Mucosa of descending colon (tissue), 3 donors: ENCODE results near the gene GPC3. TPM values are rescaled to one million over a fixed set of nuclear protein-coding genes. Genes with fewer than 3 reads are reported as not detected.

Source experiments
- ATAC-seq: fragments of 200-7000 bp; cut with Tn5 transposase; one replicate; pipeline ENCODE4 v1.9.1; 2020; ENCODE audit warnings: mild to moderate bottlenecking, moderate library complexity
- DNase-seq, 3 donors: peaks; one replicate each; pipeline ENCODE4 v3.0.0-alpha.2; 2020
- H3K36me3 ChIP-seq: fragments of 200-600 bp; one replicate; pipeline ENCODE4 v1.8.0; 2021; ENCODE audit warnings: low read depth, mild to moderate bottlenecking
- H3K4me1 ChIP-seq: fragments of 200-600 bp; one replicate; pipeline ENCODE4 v1.8.0; 2021; ENCODE audit warnings: low read depth, mild to moderate bottlenecking
- H3K4me3 ChIP-seq: fragments of 200-600 bp; one replicate; pipeline ENCODE4 v1.8.0; 2021; ENCODE audit warnings: mild to moderate bottlenecking
- H3K9me3 ChIP-seq: fragments of 200-600 bp; one replicate; pipeline ENCODE4 v1.8.0; 2021; ENCODE audit warnings: mild to moderate bottlenecking
- intact Hi-C, 2 donors: fragments of 100-400 bp; cut with DNase I in 1 of 2; cut with micrococcal nuclease in 1 of 2; formaldehyde crosslinking; loops; one replicate each; pipeline versions ENCODE4 v1.11.0 to v1.11.1; 2022; cut with DNase I, micrococcal nuclease
- total RNA-seq, 3 donors: library from RNA; stranded (reverse); fragmentation: NEBNext Ultra II Directional in 2 of 3; extraction: Animal tissue kit (Norgen Biotek cat#: 25700) in 2 of 3; gene quantifications; one replicate each; pipeline versions ENCODE4 v1.2.1 to v1.2.4, GENCODE V29; 2021 to 2023
- TF ChIP-seq, protein P1 (sequence below): fragments of 200-600 bp; IDR thresholded peaks from one replicate; pipeline ENCODE4 v1.8.0; 2022; ENCODE audit warnings: antibody characterized with exemption, mild to moderate bottlenecking
- donor health status: DM: no; HTN: no; CAD: no; lungs with moderate emphysema.
- donor health status: DM: no; HTN: no; CAD: no.
- donor health status: DM: no; HTN: yes; CAD: no.

Gene GPC3
- total RNA-seq, 3 donors from 2014 or later: 0.55 to 2.8 (median 2.1) TPM

DNA sequence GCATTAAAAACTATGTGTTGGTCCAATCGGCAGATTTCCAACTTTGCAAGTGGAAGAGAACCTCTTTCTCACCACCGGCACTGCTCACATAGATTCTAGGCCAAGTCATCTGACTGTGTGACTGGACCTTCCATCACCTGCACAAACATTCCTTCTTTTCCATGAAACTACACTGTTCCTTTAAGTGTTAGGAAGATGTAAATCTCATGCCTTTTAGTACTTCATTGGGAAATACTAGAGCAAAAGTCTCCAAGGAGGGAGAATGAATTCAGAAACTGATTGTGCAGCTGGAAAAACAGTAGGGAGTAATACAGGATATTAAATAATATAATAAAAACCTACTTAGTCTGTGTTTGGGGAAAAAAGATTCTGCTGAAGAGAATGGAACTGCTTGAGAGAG lies 238.2 kb downstream of the GPC3 start:
- TF ChIP-seq, protein P1, sequence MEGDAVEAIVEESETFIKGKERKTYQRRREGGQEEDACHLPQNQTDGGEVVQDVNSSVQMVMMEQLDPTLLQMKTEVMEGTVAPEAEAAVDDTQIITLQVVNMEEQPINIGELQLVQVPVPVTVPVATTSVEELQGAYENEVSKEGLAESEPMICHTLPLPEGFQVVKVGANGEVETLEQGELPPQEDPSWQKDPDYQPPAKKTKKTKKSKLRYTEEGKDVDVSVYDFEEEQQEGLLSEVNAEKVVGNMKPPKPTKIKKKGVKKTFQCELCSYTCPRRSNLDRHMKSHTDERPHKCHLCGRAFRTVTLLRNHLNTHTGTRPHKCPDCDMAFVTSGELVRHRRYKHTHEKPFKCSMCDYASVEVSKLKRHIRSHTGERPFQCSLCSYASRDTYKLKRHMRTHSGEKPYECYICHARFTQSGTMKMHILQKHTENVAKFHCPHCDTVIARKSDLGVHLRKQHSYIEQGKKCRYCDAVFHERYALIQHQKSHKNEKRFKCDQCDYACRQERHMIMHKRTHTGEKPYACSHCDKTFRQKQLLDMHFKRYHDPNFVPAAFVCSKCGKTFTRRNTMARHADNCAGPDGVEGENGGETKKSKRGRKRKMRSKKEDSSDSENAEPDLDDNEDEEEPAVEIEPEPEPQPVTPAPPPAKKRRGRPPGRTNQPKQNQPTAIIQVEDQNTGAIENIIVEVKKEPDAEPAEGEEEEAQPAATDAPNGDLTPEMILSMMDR: no peak
- no peaks in the 10 kb centered on the region for H3K4me1 ChIP-seq
- no peaks in the 10 kb centered on the region for H3K9me3 ChIP-seq
- no peaks in the 10 kb centered on the region for H3K36me3 ChIP-seq
- no peak for DNase-seq
- intact Hi-C loops: no loop called here
- no peak for ATAC-seq
- no peak overlapping the region for H3K4me3 ChIP-seq

DNA sequence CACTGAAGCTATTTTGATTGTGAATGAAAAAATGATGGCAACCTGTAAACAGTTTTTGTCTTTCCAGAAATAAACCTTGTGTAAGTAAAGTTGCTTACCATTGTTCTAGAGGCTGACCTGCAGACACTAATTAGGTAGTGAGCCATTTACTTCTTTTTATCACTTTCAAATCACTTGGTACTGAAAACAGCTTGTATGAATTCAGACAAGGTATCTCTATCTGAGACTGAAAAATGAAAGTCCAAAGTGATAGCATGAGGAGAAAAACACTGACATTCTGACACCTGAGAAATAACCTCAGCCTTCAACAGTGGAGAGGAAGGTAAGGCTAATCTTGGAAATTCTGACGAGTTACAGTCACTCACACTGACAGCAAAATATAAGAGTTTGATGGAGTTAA lies 238.8 kb downstream of the GPC3 start:
- Histone ChIP-seq H3K4me1 (no peaks in the 10 kb centered on the region), H3K36me3 (no peaks in the 10 kb centered on the region), H3K4me3 (no peak overlapping the region), H3K9me3 (no peaks in the 10 kb centered on the region)
- ATAC-seq: no peak
- TF ChIP-seq, protein P1: no peak
- intact Hi-C loops: no loop called here
- DNase-seq: no peak

DNA sequence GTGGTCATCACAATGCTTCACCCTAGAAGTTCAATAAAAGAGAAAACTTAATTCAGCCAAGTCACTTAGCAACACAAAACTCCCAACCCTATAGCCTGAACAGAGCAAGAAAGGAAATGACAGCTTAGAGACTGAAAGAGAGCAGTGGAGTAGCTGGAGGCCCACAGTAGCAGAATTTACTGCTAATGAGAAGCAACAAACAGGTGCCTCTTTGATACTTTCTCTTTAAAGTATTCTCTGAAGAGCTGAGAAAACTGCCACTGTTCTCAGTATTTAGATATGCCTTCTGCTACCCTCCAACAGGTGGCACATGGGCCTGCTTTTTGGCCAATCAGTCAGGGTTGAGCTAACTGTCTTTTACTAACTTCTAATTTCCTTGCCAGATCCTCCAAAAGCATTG lies 240.0 kb downstream of the GPC3 start:
- H3K36me3 ChIP-seq: no peaks in the 10 kb centered on the region
- H3K4me3 ChIP-seq: no peak overlapping the region
- no peaks in the 10 kb centered on the region for H3K4me1 ChIP-seq
- no peak for DNase-seq
- intact Hi-C loops: no loop called here
- TF ChIP-seq, protein P1: no peak
- ATAC-seq: no peak
- no peaks in the 10 kb centered on the region for H3K9me3 ChIP-seq

DNA sequence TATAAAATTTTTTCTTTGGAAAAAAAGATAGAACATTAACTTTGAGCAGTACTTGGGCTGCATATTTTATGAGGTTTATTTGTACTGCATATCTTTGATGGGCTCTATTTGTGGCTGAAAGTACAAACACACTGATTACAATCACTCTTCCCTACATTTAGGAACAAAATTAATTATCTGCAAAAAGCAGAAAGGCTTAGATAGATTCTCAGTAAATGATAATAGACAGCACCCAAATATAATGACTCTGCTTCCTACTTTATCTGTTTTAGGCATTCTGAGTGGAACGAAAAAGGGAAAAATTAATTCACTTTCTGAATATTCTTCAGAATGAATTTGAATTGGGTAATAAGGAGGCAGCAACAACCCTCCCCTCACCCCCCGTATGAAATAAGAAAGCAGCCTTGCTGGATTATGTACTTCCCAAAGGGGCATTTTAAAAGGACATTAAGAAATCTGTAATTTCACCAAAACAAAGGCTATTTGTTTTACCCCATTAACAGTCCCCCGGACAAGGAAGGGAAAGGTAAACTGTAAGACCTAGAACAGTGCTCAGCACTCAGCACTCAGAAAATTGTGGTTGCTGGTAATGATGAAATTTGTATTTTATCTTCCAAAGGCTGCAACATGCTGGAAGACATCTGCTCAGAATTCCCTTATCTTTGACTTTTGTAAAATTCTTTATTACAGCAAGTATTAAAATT lies 242.6 kb downstream of the GPC3 start:
- no peaks in the 10 kb centered on the region for H3K9me3 ChIP-seq
- H3K36me3 ChIP-seq: no peaks in the 10 kb centered on the region
- TF ChIP-seq, protein P1: no peak
- intact Hi-C loops: no loop called here
- DNase-seq: no peak
- H3K4me3 ChIP-seq: no peak overlapping the region
- no peaks in the 10 kb centered on the region for H3K4me1 ChIP-seq
- ATAC-seq: no peak

DNA sequence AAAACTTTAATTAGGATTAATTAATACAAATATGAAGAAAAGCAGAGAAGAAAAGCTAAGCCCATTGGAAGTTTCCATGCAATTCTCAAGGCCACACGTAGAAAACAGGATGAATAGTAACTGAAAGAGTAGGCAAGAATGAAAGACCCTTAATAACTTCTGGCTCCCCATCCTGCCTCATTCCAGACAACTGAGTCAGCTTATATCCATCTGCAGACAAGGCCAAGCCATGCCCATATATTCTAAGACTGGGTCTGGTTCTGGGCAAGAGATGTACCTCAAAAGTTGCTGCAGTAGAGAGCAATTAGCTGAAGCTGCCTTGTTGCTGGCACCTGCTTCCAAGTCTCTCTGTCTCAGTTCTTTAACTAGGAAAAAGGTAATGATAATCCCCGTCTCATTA lies 244.1 kb downstream of the GPC3 start:
- DNase-seq (no peak), ATAC-seq (no peak)
- H3K36me3 ChIP-seq: no peaks in the 10 kb centered on the region
- TF ChIP-seq, protein P1: no peak
- intact Hi-C loops: no loop called here
- no peak overlapping the region for H3K4me3 ChIP-seq
- no peaks in the 10 kb centered on the region for H3K9me3 ChIP-seq
- H3K4me1 ChIP-seq: no peaks in the 10 kb centered on the region

DNA sequence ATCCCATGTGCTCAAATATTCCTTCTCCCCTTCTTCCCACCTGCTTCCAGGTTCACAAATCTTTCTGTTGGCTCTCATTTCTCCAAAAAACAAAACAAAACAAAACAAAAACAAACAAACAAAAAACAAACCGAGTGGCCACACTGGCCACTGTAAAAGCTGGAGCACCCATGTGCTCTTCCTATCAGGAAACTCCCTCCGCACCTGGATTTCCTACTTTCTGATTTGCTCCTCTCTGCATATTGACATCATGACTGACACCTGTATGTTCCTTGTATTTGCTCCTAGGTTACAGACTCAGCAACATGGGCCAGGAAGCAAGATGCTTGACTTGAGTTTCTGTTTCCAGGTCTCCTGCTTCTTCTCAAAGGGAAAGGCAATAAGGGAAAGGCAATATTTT lies 258.8 kb downstream of the GPC3 start:
- TF ChIP-seq, protein P1: no peak
- no peaks in the 10 kb centered on the region for H3K9me3 ChIP-seq
- H3K4me1 ChIP-seq: no peaks in the 10 kb centered on the region
- no peak for DNase-seq
- no peak overlapping the region for H3K4me3 ChIP-seq
- ATAC-seq: no peak
- intact Hi-C loops: no loop called here
- no peaks in the 10 kb centered on the region for H3K36me3 ChIP-seq
